ENCODE data around the gene GABBR2.

GABBR2 gene

GRCh38 chr9:98427491-98427890 lies 281.2 kb downstream of the GABBR2 start:
- DNase-seq = no peak

DNA sequence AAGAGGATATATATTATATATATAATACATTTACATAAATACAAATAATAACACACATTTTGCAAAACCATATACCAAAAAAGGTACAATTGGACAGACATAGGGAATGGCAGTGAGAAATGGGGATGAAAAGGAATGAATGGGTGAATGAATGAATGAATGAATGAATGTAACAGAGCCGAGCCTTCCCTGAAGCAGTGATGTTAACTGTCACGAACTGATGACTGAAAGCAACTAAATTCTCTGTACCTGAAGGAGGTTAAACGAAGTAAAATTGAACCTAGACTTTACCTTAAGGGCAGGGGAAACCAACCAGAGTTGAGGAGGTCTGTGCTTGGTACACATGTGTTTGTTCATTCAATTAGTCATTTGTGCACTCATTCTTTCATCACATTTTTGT lies 283.7 kb downstream of the GABBR2 start:
- DNase-seq = no peak

- no peak for DNase-seq
Observed at GRCh38 chr9:98419260-98419603, 289.5 kb downstream of the GABBR2 start.

GRCh38 chr9:98418578-98419259 lies 290.0 kb downstream of the GABBR2 start:
- DNase-seq = no peak

DNA sequence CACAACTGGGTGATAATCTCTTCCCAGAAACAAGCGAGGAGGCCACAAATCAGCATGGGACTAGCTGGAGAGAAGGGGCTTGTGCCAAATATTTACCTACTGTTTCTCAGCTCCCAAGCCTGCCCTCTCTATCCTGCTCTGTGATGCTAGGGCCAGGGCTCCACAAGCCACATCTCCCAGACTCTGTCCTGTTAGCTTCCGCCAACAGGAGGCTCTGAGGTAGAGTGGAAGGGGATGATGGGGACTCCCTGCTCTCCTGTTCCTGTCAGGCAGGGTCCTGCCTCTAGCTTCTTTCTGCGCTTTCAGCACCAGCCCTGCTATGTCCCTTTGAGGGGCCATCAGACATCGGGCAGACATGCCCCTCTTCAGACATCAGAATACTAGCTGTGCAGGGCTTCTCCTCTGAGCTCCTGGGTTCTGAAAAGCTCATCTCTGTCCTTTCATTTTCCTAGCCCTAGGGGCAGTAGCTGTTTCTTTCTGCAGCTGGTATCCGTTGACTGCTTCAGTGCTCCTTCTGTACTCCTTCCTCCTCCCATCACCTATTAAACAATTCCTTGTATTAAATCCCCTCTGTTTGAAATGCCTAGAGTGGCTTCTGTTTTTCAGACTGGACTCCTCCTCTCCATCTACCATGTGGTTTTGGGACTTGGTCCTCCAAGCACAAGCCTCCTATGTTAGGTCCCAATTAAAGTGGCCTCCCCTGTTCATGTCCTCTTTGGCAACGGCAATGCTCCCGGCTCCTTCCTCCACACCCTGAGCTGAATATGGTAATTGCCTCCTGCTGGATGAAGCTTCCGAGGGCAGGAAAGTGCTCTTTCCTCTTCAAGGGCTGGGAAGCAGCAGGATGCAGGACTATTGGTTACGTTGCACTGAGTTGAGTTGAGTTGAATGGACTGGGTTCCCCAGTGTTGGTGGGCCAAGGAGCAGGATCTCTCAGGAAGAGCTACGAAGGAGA lies 292.2 kb downstream of the GABBR2 start:
- DNase-seq = no peak

- no peak for DNase-seq
Observed at GRCh38 chr9:98415782-98416181, 293.0 kb downstream of the GABBR2 start.

DNA sequence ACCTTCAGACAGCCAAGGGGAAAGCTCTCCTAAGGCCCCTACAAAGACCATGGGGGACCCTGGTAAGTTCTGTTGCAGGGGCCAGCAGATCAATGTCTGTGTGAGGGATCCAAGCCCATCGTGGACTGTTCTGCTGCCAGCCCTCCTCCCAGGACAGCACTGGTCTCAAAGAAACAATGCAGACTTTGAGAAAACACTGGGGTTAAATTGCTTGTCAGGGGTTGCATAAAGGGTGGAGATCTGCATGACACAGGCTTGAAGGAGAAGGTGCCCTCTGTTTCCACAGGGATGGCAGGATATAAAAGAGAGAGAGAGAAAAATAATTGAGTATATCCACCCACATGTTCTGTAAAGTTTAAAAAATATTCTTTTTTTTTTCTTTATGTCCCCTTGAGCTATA lies 295.7 kb downstream of the GABBR2 start:
- no peak for DNase-seq

DNA sequence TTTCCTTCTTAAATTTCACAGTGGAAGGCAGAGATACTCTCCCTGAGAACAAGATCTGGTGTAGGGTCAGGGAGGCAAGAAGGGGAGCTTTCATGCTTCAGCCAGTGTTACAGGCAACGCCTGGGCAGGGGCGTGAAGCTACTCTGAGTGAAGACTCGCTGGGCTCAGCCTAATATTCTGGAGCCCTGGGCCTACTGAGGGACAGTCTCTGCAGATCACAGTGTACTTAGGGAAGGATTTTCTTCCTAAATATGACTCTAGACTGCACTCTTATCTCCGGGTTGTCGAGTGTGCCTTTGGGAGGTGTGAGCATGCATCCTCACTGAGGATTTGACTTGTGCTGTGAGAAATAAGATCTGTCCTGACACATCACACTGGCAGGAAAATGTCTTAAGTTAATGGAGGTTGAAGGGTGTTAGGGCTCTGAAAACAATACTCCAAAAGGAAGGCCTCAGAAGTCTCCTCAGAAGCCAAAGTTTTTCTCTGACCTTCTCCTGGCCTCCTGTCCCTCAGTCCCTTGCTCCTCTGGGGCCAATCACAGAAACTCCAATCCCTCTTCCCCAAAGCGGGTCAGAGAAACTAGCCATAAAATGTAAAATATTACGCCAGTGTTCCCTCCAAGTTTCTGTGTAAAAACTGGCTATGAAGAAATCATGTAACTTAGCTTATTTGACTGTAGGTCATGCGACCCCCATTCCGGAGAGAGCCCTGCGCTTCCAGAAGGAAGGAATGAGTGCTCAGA lies 296.5 kb downstream of the GABBR2 start:
- no peak for DNase-seq

DNA sequence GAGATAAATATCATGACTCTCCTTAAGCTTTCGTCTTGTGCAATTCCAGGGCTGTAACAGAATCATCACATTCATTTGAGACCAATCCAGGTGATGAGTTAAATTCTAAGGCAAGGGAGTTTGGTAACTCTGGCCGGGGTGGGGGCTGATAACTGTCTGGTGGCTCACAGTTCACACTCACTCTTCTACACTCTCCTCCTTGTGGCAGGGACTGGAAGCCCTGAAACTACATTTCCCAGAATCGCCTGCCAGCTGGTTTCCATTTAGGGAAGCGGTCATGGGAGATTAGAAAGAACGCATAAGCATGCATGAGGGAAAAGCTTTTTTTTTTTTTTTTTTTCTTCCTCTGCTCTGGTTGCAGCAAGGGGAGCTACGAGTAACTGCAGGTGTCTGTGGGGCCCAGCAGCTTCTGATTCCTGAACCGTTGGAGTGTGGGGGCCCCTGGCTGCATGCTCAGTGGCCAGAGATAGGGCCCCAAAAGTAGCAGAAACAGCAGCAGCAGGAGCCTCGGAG lies 298.5 kb downstream of the GABBR2 start:
- no peak for DNase-seq

GRCh38 chr9:98409719-98410118 lies 299.0 kb downstream of the GABBR2 start:
- DNase-seq = no peak

- no peak for DNase-seq
Observed at GRCh38 chr9:98406469-98406868, 302.3 kb downstream of the GABBR2 start.

DNA sequence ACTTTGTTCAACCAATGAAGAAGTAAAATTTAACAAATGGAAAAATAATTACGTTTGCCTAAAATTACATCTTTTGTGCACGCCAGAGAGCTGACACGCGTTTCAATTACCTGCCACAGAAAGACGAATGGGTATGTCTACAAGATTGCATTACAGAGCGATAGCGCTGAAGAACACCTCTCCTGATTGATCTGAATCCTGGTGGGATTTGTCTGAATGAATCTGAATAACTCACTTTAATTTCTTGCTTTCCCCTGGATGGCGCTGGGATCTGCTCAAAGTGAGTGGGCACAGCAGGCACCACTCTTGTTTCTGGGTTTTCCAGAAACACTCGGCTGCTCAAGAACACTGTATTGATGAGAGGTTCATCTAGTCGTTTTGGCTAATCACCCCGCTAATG lies 304.5 kb downstream of the GABBR2 start:
- no peak for DNase-seq

DNA sequence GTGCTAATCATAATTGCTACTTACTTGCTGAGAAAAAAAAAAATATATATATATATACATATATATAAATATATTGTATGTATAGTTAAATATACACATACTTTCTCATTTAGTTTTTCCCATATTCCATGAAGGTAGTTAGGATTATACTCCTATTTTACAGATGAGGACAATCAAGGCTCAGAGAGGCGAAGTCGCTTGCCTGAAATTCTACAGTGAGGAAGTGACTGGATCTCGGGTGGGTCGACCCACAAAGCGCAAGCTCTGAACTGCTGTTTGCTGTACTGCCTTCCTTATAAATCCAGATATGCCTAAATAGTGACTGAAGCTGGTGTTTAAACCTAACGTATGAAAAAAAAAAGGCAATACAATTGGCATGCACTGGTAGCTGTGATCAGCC lies 305.0 kb downstream of the GABBR2 start:
- no peak for DNase-seq

- peak; percentile 22 for DNase-seq
Observed at GRCh38 chr9:98402019-98402840, 306.5 kb downstream of the GABBR2 start.

DNA sequence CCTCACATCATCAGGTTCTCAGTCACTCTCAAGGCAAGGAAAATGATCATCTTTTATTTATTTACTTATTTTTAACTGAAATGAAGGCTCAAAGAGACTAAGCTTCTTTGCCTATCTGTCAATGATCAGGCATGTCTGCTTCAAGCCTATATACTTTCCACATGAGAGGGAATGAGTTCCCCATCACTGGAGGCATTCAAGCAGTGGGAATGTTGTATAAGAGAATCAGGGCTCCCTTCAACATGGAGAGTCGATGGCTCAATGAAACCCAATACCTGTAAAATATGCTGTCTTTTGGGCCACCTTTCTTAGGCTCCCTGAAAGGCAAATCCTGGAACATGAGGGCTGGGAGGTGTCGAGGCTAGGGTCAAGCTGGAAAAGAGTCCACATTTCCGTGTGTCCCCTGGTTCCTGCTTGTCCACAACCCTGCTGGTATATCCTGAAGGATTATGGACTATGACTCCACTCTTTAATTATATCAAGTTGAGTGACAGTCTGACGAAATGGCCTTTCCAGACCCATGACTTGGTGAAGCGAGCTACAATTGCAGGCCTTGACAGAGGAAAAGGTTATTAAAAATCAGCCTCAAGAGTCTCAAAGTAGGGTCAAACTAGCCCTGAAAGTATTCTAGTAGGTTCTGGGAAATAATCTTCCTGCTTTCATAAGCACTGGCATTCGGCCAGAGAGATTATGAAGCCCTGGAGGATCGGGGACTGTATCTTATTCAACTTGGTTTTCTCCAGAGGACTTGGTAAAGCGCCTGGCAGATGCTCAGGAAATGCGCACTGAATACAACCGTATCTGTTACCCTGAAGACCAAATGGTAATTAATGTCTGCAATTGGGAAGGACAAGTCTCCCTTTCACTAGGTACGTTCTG lies 307.4 kb downstream of the GABBR2 start:
- peak; percentile 49 for DNase-seq

GRCh38 chr9:98399950-98400683 lies 308.6 kb downstream of the GABBR2 start:
- no peak for DNase-seq

- DNase-seq = no peak
Observed at GRCh38 chr9:98396656-98397055, 312.1 kb downstream of the GABBR2 start.

DNA sequence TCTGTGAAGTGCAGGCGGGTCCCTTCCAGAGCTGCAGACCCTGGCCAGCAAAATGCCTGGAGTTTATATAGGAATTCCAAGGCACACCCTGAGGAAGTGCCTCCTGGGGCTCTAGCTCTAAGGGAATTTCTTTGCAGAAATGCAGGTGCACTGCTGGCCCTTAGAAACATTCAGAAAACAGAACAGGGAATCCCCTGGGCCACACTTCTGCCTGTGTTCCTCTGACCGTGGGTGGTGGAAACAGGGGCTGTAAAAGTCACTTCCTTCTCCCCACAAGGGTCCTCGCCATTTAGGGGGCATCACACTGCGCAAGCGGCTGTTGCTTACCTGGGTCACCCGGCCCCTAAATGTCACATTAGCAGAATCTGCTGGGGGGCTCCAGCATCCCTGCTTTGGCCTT lies 312.5 kb downstream of the GABBR2 start:
- DNase-seq = no peak

- no peak for DNase-seq
Observed at GRCh38 chr9:98391867-98392266, 316.9 kb downstream of the GABBR2 start.

DNA sequence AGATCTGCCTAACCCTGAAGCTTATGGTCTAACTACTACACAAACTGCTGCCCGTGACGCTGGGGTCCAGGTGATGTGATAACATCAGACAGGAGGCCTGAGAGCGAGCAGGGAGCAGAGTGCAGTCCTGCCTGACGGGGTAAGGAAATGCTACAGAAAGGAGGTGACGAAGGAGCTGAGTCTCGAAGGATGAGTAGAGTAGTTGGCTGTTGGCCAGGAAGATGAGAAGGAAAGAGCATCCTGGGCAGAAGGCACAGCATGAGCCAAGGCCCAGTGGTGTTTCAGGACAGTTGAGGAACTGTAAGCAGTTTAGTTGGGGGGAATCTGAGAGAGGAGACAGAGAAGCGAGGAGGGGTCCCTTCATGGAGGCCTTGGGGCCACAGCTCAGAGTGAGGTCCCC lies 317.3 kb downstream of the GABBR2 start:
- DNase-seq = no peak

- DNase-seq = no peak
Observed at GRCh38 chr9:98385751-98386150, 323.0 kb downstream of the GABBR2 start.

All from DMS 273 treated with DMSO at 0.1 percent for 48 hours (cell line).